ENCODE data around the gene SLF2. TPM values are rescaled to one million over a fixed set of nuclear protein-coding genes. Genes with fewer than 3 reads are reported as not detected.

SLF2 gene
- total RNA-seq, 1 experiment from 2014 or later = 23.1 TPM

DNA sequence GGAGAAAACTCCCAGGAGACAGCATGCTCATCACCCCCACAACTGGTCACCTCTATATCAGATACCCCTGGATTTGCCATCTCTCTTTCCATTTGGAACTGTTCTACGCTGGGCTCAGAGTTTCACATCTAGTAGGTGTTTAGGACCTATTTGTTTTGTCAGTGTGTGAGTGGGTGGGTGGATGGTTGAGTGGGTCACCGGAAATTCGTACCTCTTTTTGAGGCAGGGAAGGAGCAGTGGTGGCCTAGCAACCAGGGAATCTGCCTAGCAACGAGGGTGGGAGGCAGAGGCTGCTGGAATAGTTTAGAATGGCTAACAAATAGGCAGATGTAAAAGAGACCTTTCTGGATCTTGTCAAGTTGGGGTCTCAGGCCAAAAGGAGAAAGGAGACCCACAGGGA lies 23.2 kb upstream of the SLF2 start:
- H3K4ac ChIP-seq (ENCODE audit: low read depth, low read length) = no peak overlapping the region
- H3K27me3 ChIP-seq (ENCODE audit: insufficient read depth, low read length) = no peaks in the 10 kb centered on the region
- H3K23ac ChIP-seq (ENCODE audit: insufficient read length, low read depth, low read length) = no peak overlapping the region
- H3K18ac ChIP-seq (ENCODE audit: insufficient read length, low read depth, low read length) = no peak overlapping the region
- H3K9me3 Mint-ChIP-seq = peaks cover 0 to 3% of the 10 kb centered on the region in 2 experiments; a peak in 1 of 5 replicates
- no peak overlapping the region for H2BK120ac ChIP-seq (ENCODE audit: low read depth, low read length, poor library complexity, severe bottlenecking)
- H3K9ac ChIP-seq (ENCODE audit: extremely low read depth, insufficient read length, low read length) = no peak overlapping the region
- no peaks in the 10 kb centered on the region for H3K36me3 Mint-ChIP-seq (ENCODE audit: insufficient read depth in 1 of 3, low read depth in 3 of 3)
- no peaks in the 10 kb centered on the region for H3K79me1 ChIP-seq (ENCODE audit: insufficient read depth, low read depth, low read length, poor library complexity, severe bottlenecking)
- H4K8ac ChIP-seq (replicated peaks; ENCODE audit: insufficient read length, low read depth, low read length) = no peak overlapping the region
- peaks cover 3% of the 10 kb centered on the region for H3K23me2 ChIP-seq (ENCODE audit: insufficient read length, low read depth, low read length, poor library complexity, severe bottlenecking)
- H3K9me3 ChIP-seq (ENCODE audit: control insufficient read depth, low read depth, low read length) = no peaks in the 10 kb centered on the region
- no peak overlapping the region for H2AFZ ChIP-seq (ENCODE audit: low read length)
- H4K5ac ChIP-seq (ENCODE audit: insufficient read length, low read depth, low read length) = no peak overlapping the region
- TF ChIP-seq CTCF (conservative IDR thresholded peaks at IDR 0.05) = no peak
- no peak overlapping the region for H2AK5ac ChIP-seq (ENCODE audit: insufficient read length, low read length)
- no peak overlapping the region for H3K4me3 Mint-ChIP-seq
- H3T11ph ChIP-seq (ENCODE audit: low read length) = no peak overlapping the region
- no CpG with 5 or more reads among the region's 4 CpGs for WGBS (ENCODE audit: extremely low coverage, insufficient read length, low lambda C conversion rate)
- DNase-seq = peak; percentile 21
- no peak overlapping the region for H3K56ac ChIP-seq (ENCODE audit: insufficient read length, low read depth, low read length)
- no peak overlapping the region for H2BK12ac ChIP-seq (ENCODE audit: insufficient read length, low read depth, low read length)
- H3K4me1 ChIP-seq (ENCODE audit: insufficient read depth, low read length) = no peaks in the 10 kb centered on the region
- H2BK20ac ChIP-seq (ENCODE audit: low read depth, low read length, poor library complexity, severe bottlenecking) = no peak overlapping the region
- no peaks in the 10 kb centered on the region for H4K20me1 ChIP-seq (ENCODE audit: control insufficient read depth, insufficient read depth, insufficient read length)
- H3K27me3 Mint-ChIP-seq (ENCODE audit: low read depth) = peaks cover 22% of the 10 kb centered on the region
- H4K91ac ChIP-seq (ENCODE audit: insufficient read length, low read depth, low read length) = no peak overlapping the region
- no peak overlapping the region for H2BK15ac ChIP-seq (ENCODE audit: low read depth, low read length)
- H3K4me1 Mint-ChIP-seq = peaks cover 17% of the 10 kb centered on the region in 2 experiments
- H3K79me2 ChIP-seq (ENCODE audit: insufficient read depth, low read length) = no peaks in the 10 kb centered on the region
- no peak overlapping the region for H3K27ac Mint-ChIP-seq
- H2BK5ac ChIP-seq (ENCODE audit: insufficient read length, low read length) = no peak overlapping the region
- no peak overlapping the region for H3K27ac ChIP-seq (ENCODE audit: insufficient read length, low read depth, low read length)
- no peak overlapping the region for H3K14ac ChIP-seq (ENCODE audit: insufficient read depth, low read length)
- no peak overlapping the region for H3K4me2 ChIP-seq (ENCODE audit: insufficient read depth, insufficient read length, low read length)

All from H9 (cell line).